ENCODE data around the gene RAD18.

- TF ChIP-seq EZH2 (IDR thresholded peaks at IDR 0.05), result no peak
- no peak for TF ChIP-seq POLR2AphosphoS5 (IDR thresholded peaks at IDR 0.05; ENCODE audit: borderline replicate concordance, low read depth, low read length)
Measured at GRCh38 chr3:8869613-8870012, 93.7 kb downstream of the RAD18 start.

Data from SK-N-MC (cell line).